SK-N-SH treated with all-trans-retinoic acid at 6 μM for 48 hours (cell line): ENCODE results near the gene KCNK10.

Source experiments
- ATAC-seq: fragments of 200-7000 bp; cut with Tn5 transposase; 3 replicates; pipeline ENCODE4 v1.9.1; 2020; ENCODE audit warnings: mild to moderate bottlenecking, moderate library complexity
- BACH2 ChIP-seq: fragments of 250-450 bp; sonication (Bioruptor Pico); IDR thresholded peaks from 2 replicates; pipeline ENCODE4 v1.9.0; 2021; ENCODE audit warnings: mild to moderate bottlenecking, borderline replicate concordance
- CREB5 ChIP-seq: fragments of 250-450 bp; sonication (Bioruptor Pico); IDR thresholded peaks from 2 replicates; pipeline ENCODE4 v1.5.1; 2020; ENCODE audit warnings: low read depth, mild to moderate bottlenecking, moderate library complexity
- CSDC2 ChIP-seq: fragments of 250-450 bp; sonication (Bioruptor Pico); IDR thresholded peaks from 2 replicates; pipeline ENCODE4 v1.5.0; 2020; ENCODE audit warnings: mild to moderate bottlenecking, moderate library complexity
- CSRNP3 ChIP-seq: fragments of 250-450 bp; sonication (Bioruptor Pico); IDR thresholded peaks from 2 replicates; pipeline ENCODE4 v1.5.1; 2021; ENCODE audit warnings: mild to moderate bottlenecking, moderate library complexity
- ESRRG ChIP-seq: fragments of 250-450 bp; sonication (Bioruptor Pico); IDR thresholded peaks from 2 replicates; pipeline ENCODE4 v1.6.1; 2021; ENCODE audit warnings: mild to moderate bottlenecking
- GLIS3 ChIP-seq: fragments of 250-450 bp; sonication (Bioruptor Pico); IDR thresholded peaks from 2 replicates; pipeline ENCODE4 v1.5.0; 2020; ENCODE audit warnings: mild to moderate bottlenecking, moderate library complexity
- ISL1 ChIP-seq: fragments of 250-450 bp; sonication (Bioruptor Pico); IDR thresholded peaks from 2 replicates; pipeline ENCODE4 v2.1.2; 2022; ENCODE audit warnings: mild to moderate bottlenecking, moderate library complexity
- OSR1 ChIP-seq: fragments of 250-450 bp; sonication (Bioruptor Pico); IDR thresholded peaks from 2 replicates; pipeline ENCODE4 v1.8.0; 2022; ENCODE audit warnings: moderate library complexity, mild to moderate bottlenecking, inconsistent platforms
- PATZ1 ChIP-seq: fragments of 250-450 bp; sonication (Bioruptor Pico); IDR thresholded peaks from 2 replicates; pipeline ENCODE4 v1.8.0; 2020; ENCODE audit warnings: mild to moderate bottlenecking, moderate library complexity, borderline replicate concordance
- POU6F1 ChIP-seq: fragments of 250-450 bp; sonication (Bioruptor Pico); IDR thresholded peaks from 2 replicates; pipeline ENCODE4 v1.8.0; 2021; ENCODE audit warnings: low read depth, mild to moderate bottlenecking, moderate library complexity, borderline replicate concordance
- PPARA ChIP-seq: fragments of 250-450 bp; sonication (Bioruptor Pico); IDR thresholded peaks from 2 replicates; pipeline ENCODE4 v1.5.0; 2020; ENCODE audit warnings: mild to moderate bottlenecking, borderline replicate concordance
- RARB ChIP-seq: fragments of 250-450 bp; sonication (Bioruptor Pico); IDR thresholded peaks from 2 replicates; pipeline ENCODE4 v1.8.0; 2021; ENCODE audit warnings: mild to moderate bottlenecking, moderate library complexity
- SNAI2 ChIP-seq: fragments of 250-450 bp; sonication (Bioruptor Pico); IDR thresholded peaks from 2 replicates; pipeline ENCODE4 v1.5.0; 2020; ENCODE audit warnings: mild to moderate bottlenecking, moderate library complexity
- TOX ChIP-seq: fragments of 250-450 bp; sonication (Bioruptor Pico); IDR thresholded peaks from 2 replicates; pipeline ENCODE4 v1.8.0; 2021; ENCODE audit warnings: mild to moderate bottlenecking, moderate library complexity, borderline replicate concordance
- TSHZ2 ChIP-seq: fragments of 250-450 bp; sonication (Bioruptor Pico); IDR thresholded peaks from 2 replicates; pipeline ENCODE4 v1.5.0; 2020; ENCODE audit warnings: mild to moderate bottlenecking, moderate library complexity
- ZC3H10 ChIP-seq: fragments of 250-450 bp; sonication (Bioruptor Pico); IDR thresholded peaks from 2 replicates; pipeline ENCODE4 v1.5.1; 2021; ENCODE audit warnings: mild to moderate bottlenecking, moderate library complexity
- ZFP3 ChIP-seq: fragments of 250-450 bp; sonication (Bioruptor Pico); IDR thresholded peaks from 2 replicates; pipeline ENCODE4 v1.5.0; 2020; ENCODE audit warnings: mild to moderate bottlenecking, moderate library complexity
- ZFP30 ChIP-seq: fragments of 450-650 bp; formaldehyde crosslinking; IDR thresholded peaks from 2 replicates; pipeline ENCODE4 v1.5.0; 2022; ENCODE audit warnings: mild to moderate bottlenecking, moderate library complexity
- ZNF565 ChIP-seq: fragments of 450-650 bp; formaldehyde crosslinking; conservative IDR thresholded peaks from 2 replicates; pipeline ENCODE4 v1.5.0; 2020; ENCODE audit warnings: low read depth, mild to moderate bottlenecking, moderate library complexity
- ZNF70 ChIP-seq: fragments of 450-650 bp; formaldehyde crosslinking; IDR thresholded peaks from 2 replicates; pipeline ENCODE4 v1.5.0; 2020; ENCODE audit warnings: mild to moderate bottlenecking, moderate library complexity
- ZNF8 ChIP-seq: fragments of 450-650 bp; formaldehyde crosslinking; IDR thresholded peaks from 2 replicates; pipeline ENCODE4 v1.5.0; 2020; ENCODE audit warnings: mild to moderate bottlenecking, moderate library complexity

The KCNK10 gene

GRCh38 chr14:88363644-88364043, 40.6 kb upstream of the KCNK10 start:
- no peak for ATAC-seq
- TF ChIP-seq ZNF8: no peak
- TF ChIP-seq ZC3H10 (CRISPR knock-in tag): no peak
- no peak for TF ChIP-seq POU6F1 (CRISPR knock-in tag)
- TF ChIP-seq CSRNP3 (CRISPR knock-in tag): no peak
- TF ChIP-seq RARB (CRISPR knock-in tag): no peak
- TF ChIP-seq TOX: no peak
- TF ChIP-seq TSHZ2 (CRISPR knock-in tag): no peak
- no peak for TF ChIP-seq PATZ1 (CRISPR knock-in tag)
- TF ChIP-seq PPARA (CRISPR knock-in tag): no peak
- TF ChIP-seq CREB5 (CRISPR knock-in tag): no peak
- TF ChIP-seq SNAI2: no peak
- TF ChIP-seq ZFP3 (CRISPR knock-in tag): no peak
- no peak for TF ChIP-seq ISL1 (CRISPR knock-in tag)
- no peak for TF ChIP-seq ZFP30 (CRISPR knock-in tag)
- TF ChIP-seq ZNF565 (CRISPR knock-in tag): no peak
- no peak for TF ChIP-seq ZNF70 (CRISPR knock-in tag)
- no peak for TF ChIP-seq BACH2 (CRISPR knock-in tag)
- TF ChIP-seq GLIS3 (CRISPR knock-in tag): no peak

- no peak for ATAC-seq
These were observed 36.4 kb upstream of the KCNK10 start for GRCh38 chr14:88359500-88359899.

More at GRCh38 chr14:88359500-88359899, 36.4 kb upstream of the KCNK10 start:
- TF ChIP-seq PPARA (CRISPR knock-in tag) (no peak), OSR1 (CRISPR knock-in tag) (no peak), CSRNP3 (CRISPR knock-in tag) (no peak), ZNF565 (CRISPR knock-in tag) (no peak), SNAI2 (no peak), BACH2 (CRISPR knock-in tag) (no peak), ESRRG (CRISPR knock-in tag) (no peak), CSDC2 (CRISPR knock-in tag) (no peak), GLIS3 (CRISPR knock-in tag) (no peak)
